SHP77 (cell line): ENCODE data around the gene CNTNAP2.
A peak's percentile ranks its signal among the peaks of the same experiment; 100 is the strongest.

Experiments used
- DNase-seq, 2 experiments: peaks; one replicate each; lab custom pipeline; 2025; lab: John Stamatoyannopoulos, UW

CNTNAP2 gene

DNA sequence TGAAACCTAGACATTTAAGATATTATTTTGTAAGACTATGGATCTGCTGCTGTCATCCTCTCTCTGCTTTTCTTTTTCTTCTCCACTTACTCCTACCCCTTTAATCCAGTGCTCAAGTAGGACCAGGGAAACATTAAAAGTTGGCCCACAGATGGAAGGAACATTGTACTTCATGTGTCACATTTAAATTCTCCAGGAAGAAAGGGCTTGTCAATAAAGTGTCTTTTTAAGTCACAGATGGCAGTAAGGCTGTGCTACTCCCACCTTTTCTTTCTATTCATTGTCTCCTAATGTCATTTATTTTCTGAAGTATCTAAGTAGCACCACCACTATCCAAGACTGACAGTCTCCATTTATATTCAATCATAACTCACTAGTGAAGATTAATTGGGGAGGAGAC lies 1736.2 kb downstream of the CNTNAP2 start:
- DNase-seq: no peak

DNA sequence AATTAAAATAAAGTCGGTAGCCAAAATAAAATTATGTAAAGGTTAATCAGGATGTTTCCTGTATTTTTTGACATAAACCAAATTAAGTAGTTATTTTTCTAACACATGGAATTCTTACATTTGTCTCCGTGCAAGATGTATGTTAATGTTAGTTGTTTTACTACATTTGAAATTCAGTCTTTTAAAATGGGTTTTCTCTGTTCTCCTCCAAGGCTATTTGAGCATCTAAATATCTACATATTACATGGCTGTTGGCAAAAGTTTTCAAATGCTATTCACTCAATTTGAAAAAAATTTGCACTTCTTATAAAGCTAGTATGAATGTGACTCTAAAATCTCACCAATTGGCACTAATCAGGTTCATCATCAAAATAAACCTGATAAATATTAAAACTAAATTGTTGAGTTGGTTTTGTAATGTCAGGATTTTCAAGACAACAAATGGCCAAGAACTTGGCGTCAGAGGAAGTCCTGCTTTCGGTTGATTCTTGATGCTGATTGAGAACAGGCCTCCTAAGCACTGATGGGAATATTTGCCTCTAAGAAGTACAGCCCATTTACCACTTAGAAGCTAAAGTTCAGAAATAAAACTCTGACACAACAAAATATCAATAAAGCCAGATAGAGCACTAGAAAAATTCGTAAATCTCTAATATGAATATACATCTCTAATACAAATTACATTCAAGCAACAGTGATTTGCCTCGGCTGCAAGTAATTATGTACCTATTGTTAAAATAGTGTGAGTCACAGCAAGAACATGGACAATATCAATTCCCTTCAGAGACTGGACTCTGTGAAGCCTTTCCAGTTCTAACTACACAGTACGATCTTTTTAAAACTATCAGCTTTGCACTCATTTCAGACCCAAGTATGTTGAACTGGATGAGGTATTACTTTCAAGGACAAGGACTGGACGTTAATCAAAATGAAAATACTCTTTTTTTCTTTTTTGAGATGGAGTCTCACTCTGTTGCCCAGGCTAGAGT lies 1740.8 kb downstream of the CNTNAP2 start:
- DNase-seq: no peak

DNA sequence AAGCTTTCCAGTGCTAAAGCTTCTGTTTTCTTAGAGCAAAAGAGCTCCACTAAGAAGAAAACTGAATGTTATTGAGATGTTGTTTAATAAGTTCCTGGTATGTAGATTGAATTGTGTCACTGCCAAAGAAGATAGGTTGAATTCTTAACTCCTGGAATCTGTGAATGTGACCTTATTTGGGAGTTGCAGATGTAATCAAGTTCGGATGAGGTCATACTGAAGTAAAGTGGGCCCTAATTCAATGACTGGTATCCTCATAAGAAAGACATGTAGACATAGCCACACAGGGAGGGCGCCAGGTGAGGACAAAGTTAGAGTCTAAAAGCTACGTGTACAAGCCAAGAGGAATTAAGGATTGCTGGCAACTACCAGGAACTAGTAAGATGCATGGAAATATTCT lies 1741.8 kb downstream of the CNTNAP2 start:
- no peak for DNase-seq

DNA sequence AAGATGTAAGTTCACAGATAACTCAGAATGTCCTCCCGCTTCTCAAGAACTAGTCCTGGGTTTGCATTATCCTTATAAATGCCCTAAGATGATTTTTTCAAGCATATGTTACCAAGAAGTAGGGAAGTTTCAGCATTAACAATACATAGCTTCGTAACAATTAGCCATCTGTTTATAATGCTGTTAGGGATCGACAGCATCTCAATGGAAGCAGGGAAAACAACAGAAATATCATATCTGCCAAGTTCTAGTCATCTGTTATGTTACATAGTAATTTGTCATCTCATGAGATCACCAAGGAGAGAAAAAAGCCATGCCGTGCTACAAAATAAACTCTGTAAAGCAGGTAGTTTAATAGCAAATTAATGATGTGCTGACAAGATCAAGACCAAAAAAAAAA lies 1742.4 kb downstream of the CNTNAP2 start:
- no peak for DNase-seq

DNA sequence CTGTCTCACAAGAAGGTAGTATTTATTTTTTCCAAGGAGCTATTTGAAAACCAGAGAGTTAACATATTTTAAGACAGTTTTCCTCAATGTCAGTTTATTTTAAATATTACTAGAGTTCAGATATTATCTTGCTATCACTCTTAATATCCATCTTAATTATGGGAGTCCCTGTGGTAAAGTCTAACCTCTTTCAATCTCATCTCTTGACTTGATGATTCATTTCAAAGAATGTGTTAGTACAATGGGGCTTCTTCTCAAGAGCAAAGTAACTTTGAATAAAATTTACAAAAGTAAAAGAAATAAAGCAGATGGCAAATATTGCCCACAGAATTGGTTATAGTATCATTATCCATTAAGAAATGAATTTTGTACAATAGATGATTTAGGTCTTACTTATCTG lies 1742.9 kb downstream of the CNTNAP2 start:
- no peak for DNase-seq

DNA sequence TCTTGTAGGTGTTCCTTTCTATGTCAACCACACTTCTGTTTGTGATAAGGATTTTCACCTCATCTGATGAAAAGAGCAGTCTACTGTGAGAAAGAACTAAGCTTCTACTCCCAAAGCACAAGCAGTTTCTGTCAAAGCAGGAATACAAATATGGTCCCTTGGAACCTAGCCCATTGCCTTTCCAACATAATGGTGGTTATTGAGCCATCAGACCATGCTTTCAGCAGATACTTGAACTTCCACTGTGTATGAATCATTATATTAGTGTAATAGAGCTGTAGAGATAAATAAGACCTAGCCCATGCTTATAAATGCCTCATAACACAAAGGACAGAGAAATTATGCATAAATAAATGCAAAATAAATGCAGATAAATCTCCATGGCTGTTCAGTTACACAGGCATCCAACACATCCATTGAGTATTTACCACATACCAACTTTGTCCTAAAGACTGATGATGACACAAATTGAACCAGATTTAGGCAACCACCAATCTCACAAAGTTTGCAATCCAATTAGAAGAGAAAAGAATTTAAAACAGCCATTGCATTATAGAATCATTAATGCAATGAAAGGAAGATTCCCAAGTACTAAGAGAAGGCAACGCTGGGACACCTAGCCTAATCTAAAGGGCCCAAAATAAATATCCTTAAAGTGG lies 1744.6 kb downstream of the CNTNAP2 start:
- no peak for DNase-seq

DNA sequence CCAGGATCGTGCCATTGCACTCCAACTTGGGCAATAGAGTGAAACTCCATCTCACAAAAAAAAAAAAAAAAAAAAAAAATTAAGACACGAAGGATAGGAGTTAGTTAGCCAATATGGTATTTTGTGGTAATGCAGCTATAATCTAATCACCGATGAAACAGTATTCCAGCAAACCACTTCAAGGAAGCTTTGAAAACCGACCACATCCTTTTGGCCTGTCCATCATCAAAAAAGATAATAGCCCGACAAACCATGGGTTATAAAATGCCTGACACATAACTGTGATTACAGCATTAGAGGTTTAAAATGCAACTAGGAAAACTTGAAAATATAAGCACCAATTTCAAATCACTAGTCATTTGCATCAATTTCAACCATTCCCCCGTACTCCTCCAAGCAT lies 1745.3 kb downstream of the CNTNAP2 start:
- DNase-seq: no peak

DNA sequence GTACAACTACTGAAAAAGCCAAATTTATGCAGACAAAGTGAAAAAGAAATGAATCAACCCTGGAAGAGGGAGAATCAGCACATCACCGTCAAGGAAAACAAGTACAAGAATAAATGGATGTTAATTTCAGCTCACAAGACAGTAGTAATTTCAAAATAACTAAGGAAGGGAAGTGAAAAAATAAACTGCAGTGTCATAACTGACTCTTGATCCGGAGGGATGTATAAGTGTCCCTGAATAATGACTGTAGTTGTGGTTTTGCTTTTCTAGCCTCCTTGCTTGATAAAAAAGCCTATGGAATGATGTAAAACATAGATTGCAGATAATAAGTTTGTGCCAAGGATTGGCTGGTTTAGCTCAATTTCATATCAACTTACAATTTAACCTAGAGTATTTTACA lies 1752.9 kb downstream of the CNTNAP2 start:
- DNase-seq: no peak

DNA sequence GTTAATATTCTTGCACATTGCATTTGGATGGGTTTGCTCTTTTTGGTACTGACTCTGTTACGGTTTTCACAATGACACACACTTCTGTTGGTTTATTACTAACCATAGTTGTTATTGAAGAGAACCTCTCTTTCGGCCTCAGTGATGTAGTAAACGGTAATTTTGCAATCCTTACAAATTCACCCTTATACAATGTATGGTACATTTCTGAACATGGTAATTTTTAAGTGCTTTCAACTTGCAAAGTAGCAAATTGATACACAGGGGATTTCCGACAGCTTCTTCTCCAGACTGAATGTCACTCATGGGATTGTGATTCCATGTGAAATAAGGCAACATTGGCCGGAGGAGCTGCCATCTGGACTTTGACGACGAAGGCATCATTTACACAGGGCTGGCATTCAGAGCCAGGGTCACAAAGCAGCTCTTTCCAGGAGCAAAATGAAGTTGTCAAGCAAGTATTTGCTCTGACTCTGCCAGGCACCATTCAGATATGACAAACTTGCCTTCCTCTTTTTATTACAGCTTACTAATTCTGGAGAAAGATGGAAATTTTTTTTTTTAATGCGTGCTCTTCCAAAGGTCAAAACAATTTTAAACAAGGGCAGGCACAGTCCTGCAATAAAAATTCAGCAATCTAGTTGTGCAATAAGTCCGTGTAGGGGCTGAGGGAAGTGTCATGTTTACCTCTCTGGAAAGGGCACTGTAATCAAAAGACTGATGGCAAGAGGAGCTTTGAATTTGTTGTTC lies 1762.5 kb downstream of the CNTNAP2 start:
- peak in 1 of 2 experiments; percentile 3 for DNase-seq

DNA sequence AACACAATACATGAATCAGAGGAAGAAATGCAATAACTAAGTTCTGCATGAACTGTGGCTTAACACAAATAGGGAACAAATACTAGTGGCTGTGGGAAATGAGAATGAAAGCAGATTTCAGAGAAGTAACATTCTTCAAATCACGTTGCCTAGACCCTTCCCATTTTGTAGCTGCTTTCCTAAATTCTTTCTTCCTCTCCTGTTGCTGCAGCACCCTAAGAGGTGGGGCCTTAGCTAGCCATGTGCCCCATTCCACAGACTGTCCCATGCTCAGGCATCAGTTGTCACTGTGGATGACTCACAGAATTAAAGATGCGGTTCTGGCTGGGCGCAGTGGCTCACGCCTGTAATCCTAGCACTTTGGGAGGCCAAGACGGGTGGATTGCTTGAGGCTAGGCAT lies 1769.3 kb downstream of the CNTNAP2 start:
- no peak for DNase-seq

DNA sequence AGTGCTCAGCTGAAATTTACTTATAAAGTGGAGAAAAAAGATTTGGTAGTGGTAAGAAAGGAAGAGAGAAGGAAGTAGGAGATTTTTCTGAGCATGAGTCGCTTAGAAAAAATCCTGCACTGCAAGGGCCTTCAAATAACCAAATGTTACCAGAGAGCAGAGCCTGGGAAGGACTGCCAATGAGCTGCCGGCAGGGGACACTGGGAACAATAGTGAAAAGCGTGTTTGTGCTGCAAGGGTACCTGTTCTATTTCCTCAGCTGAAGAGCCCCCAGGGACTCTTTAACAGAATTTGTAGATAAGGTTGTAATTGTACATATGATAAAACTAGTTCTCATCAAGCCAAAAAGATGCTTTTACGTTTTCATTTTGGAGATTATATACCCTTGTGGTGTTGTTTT lies 1777.7 kb downstream of the CNTNAP2 start:
- DNase-seq: no peak

DNA sequence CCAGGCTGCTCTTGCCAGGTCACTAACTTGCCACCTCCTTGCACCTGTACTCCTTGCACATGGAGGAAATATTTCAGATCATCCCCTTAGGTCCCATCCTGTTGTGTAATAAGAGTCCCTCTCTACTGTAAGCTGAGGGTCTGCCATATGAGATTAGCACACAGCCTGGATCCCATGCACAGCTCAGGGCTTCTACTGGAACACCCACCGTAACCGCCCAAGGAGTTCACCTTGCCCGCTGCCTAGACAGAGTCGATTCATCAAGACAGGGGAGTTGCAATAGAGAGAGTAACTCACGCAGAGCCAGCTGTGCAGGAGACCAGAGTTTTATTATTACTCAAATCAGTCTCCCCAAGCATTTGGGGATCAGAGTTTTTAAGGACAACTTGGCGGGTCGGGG lies 1779.5 kb downstream of the CNTNAP2 start:
- DNase-seq: no peak

DNA sequence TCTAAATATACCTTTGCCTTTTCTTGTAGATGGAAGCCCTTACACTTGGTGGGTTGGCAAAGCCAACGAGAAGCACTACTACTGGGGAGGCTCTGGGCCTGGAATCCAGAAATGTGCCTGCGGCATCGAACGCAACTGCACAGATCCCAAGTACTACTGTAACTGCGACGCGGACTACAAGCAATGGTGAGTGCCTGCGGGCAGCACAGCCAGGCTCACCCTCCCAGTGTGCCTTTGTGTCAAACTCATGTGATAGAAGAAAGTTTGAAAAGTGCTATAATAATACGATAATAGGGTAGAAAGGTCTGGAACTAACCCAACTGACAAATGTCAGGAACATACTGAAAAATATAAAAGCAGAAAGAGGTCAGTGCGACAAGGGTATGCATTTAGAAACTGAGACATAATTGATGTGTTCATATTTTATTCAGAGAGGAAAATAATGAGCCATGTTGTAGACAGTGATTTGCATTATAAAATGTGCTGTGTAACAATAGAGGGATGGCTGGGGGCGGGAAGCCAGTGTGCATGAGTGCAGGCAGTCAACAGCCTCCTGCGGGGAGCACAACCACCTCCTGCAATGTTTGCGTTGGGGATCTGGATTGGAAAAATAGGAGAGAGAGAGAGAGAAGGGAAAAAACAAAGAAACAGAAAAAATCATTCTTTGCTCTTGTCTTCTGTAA lies 1787.1 kb downstream of the CNTNAP2 start:
- no peak for DNase-seq

DNA sequence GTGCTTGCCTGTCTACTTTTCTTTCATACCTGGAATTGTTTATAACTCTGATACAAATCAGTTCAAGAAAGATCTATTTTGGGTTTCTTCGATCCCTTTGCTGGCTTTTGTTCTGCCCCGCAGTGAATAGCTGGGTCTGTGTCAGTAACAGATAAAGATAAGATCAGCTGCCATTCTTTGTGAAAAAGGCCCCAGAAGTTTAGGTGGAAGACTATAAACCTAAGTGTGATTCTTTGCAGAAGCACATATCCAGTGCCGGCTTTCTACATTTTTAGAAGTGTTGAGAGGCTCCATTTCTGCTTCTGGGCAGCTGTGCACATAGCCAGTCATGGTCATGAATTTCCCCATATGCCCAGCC lies 1787.6 kb downstream of the CNTNAP2 start:
- no peak for DNase-seq

DNA sequence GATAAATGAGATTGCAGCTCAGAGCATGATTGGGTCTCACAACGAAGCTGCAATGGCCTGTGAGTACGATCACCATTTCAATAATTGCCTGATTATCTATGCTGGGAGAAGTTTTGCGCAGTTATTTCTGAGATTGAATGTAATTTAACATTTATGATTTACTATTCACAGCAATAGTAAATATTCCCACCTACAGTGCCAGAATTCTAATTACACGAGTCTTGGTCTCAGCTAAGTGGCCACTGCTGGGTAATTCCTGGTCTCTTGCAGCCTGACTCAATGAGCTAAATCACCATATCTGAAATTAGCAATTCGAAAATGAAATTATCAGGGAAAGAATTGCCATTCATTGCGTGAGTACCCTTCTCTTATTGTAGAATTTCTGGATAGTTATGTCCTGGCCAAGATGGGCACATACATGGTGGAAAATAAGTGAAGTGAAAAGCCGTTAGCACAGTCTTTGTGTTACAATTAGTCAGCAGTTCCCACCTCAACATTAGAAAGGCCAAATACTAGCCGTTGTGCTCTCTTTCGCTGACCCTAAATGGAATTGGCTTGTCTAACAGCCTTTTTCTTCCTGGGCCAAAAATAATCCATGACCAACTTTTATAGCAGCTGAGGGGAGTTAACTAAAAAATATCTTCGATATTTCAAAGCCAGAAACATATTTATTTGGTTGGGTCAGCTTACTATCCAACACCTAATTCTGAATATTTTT lies 1793.0 kb downstream of the CNTNAP2 start:
- DNase-seq: no peak

DNA sequence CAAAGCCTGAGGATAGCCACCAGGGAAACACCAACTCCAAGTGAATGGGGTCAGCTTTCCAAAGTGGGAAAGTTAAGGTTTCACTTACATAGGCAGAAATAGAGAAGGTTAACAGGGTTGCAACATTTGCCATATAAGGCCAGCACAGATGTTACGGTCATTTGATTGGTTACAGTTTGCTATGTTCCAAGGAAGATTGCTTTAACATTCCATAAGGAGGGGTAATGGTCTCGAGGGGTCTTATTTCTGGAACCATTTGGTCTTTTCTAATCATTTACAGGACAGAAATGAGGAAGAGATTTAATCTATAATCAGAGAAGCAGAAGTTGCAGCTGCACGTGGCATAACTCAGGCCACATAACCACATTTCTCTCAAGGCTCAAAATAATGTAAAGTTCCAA lies 1794.6 kb downstream of the CNTNAP2 start:
- DNase-seq: no peak

DNA sequence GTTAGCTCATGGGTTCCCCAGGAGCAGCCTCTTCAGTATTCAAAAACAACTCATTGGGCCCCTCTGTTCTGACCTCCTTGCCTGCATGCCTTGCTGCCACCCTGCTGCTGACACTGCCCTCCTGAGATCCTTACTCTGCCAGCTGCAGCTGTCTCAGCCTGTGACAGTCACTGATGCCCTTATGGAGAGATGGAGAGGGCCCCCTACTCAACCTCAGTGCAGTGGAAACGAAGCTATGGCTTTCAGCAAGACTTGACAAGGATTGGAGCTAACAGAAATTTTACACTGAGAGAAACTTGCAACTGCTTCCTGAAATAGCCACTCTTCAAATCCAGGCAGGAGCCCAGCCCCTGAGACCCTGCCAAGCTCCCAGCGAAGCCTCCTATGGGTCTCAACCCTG lies 1795.7 kb downstream of the CNTNAP2 start:
- no peak for DNase-seq

DNA sequence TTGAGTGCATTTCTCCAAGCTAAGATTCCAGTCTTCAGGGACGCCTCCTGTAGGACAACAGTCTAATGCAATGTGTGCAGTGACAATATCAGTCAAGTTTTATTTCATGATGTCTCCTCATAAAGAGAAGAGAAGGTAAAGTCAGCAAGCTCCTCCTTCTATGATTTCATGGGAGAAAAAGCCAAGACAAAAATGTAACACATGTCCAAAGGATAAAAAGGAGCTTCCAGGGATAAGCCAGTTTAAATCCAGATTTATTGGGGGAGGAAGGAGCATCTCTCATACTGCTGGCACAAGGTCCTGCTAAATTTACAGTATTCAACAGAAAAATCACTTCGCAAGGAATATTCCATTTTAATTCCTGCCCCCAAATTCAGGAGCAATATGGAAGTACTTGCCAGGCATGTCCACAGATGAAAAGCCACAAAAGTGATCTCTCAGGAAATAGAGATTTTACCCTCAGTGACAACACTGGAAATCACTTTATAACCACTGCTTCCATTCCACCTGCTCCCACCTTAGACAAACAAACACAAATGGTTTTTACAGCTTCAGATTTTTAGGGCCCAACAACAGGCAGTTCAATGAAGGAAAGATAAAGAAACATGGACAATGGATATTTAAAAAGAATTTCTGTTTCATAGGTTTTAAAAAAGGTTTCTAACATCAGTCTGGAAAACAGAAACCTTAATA lies 1796.5 kb downstream of the CNTNAP2 start:
- no peak for DNase-seq

DNA sequence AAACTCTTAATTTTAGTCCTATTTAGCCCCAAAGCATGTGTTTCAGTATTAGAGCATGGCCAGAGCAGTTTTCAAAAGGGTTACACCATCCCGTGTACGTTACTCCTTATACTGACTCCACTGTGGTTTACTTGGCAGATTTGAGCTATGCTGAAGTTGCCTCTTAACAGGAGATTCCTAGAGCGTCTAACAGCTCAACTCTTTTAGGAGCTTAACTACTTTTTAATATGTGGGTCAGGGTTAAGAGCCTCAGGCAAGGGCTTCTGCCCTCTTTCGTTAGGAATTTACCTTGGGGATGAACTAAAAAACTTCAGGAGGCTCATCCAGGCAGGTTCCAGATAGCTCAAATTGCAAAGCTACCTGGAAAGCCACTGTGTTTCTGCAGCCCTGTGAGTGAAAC lies 1799.2 kb downstream of the CNTNAP2 start:
- no peak for DNase-seq

DNA sequence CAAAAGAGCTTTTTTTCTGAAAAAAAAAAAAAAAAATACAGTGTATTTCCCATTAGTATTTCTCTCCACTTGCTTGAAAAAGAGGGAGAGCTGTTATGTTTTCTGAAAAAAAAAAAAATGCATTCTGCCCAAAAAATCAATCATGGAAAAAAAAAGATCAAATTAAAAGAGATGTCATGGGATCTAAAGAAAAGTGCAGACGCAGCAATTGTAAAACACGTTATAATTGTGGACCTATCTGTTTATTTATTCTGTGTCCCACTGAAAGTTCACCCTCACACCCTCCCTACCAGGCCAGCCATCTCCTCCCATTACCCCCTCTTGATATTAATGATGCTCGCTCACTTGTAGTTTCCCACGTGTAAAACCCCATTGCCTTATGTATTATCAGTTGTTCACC lies 1800.0 kb downstream of the CNTNAP2 start:
- no peak for DNase-seq

DNA sequence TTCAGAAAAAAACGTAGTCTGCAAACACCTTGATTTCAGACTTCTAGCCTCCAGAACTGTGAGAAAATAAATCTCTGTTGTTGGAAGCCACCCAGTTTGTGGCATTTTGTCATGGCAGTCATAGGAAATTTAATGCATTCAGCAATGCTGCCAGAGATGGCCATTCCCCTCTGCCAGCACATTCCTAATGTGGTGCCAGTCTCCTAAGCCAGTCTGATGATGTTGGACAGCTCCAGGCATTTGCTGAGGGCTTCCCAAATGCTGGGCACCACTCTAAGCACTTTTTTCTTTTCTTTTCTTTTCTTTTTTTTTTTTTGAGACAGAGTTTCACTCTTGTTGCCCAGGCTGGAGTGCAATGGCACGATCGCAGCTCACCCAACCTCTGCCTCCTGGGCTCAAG lies 1807.2 kb downstream of the CNTNAP2 start:
- no peak for DNase-seq
